Measurements from ENCODE around the gene LDAH.

Gene LDAH

DNA sequence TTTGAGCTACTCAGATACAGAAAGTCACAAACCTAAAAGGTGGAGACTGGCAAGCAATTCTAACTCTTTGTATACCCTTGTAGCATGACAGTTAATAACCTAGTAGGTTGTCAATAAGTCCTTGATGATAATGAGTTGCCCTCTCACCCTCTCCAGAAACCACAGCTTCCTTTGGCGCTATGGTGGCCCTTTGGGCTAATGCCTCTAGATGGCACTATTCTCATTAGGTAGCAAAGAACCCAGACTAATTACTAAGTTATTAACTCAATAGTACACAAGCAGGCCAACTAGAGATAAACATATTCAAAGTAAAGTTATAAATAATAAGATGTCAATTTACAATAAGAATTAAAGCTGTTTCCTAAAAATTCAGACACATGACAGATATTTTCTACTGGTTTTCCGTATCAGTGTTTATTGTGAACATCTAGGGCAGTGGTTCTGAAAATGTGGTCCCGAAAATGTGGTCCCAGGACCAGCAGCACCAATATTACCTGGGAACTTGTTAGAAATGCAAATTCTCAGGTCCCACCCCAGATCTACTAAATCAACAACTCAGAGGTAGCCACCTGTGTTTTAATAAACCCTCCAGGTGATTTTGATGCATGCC lies 41.1 kb downstream of the LDAH start:
- DNase-seq (ENCODE audit: low read depth) = no peak

- DNase-seq (ENCODE audit: low read depth) = no peak
Measured at GRCh38 chr2:20771299-20771698, 51.6 kb downstream of the LDAH start.

DNA sequence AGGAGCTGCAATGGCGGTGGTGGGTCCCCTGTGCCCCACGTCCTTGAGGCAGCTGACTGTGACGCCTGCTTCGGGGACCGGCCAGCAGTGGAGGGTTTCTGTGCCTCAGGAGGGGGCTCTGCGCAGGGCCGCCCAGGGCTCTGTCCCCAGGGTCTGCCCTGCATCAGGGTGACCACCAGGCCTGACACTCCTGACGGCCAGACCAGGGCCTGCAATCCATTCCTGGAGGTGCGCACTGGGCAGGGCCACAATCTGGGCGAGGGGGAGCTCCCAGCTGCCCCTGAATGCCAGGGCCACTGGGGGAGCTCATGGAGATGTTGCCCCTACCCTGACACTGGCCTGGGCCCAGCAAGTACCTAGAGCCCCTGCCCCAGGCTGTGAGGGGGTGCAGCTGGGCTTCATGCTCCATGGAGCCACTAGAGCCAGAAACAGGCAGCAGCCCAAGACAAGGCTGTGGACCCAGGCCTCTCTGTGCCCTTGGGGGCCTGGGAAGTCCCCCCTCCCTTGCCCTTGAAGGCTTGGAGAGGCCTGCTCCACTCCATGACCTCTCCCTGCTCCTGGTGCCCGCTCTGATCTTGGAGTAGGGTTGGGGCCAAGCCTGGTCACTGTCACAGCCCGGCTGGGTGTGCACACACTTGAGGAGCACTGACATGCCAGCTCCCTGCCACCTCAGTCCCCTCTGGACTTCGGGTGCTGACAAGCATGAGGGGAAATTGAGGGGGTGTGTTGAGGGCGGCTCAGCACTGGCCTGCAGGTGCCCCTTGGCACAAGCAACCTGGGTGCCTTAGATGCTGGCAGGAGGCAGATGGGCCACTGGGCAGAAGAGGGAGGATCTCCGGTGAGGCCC lies 55.9 kb downstream of the LDAH start:
- DNase-seq (ENCODE audit: low read depth) = no peak

DNA sequence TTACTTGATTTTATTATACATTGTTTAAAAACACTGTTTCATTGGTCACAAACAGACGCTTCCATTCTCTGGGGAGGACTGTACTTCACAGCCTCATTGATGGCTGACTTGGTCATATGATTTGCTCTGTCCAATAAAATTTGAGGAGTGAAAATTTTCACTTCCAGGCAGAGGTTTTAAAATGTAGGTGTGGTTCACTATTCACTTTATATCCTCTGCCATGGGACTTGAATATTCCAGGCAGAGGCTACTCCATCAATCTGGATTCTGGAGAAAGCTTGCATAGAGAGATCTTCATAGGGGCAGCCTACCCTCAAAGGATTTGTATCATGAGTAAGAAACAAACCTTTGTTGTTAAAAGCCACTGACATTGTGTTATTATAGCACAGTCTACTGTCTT lies 56.7 kb downstream of the LDAH start:
- no peak for DNase-seq (ENCODE audit: low read depth)

DNA sequence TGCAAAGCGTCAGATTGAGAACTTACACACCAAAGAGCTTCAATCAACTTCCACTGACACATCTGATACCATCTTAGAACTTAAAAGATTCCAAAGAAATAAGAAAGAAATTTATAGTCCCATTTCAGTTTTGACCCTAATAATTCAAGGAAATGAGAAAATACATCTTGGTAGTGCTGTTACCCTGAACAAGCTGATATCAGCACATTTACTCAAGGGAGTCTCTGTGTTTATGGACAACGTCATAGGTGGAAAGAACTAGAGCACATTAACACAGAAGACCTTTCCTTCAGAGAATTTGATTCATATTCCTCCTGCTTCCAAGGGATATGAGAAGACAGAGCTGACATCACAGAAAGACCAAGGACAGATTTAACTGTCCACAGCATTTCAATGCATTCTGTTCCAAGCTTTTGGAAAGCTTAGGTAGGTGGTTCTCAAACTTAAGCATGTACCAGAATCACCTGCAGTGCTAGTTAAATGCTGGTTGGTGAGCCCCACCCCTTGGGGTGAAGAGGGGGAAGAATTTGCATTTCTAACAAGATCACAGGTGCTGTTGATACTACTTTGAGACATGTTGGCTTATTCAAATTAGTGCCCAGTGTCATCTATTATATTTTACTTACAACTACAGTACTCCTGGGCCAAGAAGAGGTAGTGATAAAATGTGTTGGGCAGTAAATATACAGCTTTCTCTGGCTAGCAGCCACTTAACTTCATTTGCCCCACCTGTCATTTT lies 59.8 kb downstream of the LDAH start:
- DNase-seq (ENCODE audit: low read depth) = no peak

DNA sequence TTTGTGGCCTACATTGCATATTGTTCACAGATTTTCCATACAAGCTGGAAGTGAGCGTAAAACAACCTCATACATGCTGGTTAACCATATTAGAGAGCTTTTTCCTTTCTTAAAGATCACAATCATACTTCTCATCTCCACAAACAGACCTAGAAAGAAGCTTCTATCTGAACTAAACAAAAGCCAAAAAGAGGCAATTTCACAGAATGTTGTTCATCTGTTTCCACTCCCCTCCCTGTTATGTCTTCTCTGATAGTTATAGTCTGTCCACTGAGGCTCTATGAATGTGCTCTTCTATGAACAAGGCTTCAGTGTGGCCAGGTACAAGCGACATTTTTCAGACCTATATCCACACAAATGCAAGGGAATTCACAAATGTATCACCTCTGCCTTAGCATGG lies 63.4 kb downstream of the LDAH start:
- DNase-seq (ENCODE audit: low read depth) = no peak

- no peak for DNase-seq (ENCODE audit: low read depth)
Measured at GRCh38 chr2:20758997-20759396, 63.9 kb downstream of the LDAH start.

GRCh38 chr2:20757405-20758090 lies 65.4 kb downstream of the LDAH start:
- no peak for DNase-seq (ENCODE audit: low read depth)

DNA sequence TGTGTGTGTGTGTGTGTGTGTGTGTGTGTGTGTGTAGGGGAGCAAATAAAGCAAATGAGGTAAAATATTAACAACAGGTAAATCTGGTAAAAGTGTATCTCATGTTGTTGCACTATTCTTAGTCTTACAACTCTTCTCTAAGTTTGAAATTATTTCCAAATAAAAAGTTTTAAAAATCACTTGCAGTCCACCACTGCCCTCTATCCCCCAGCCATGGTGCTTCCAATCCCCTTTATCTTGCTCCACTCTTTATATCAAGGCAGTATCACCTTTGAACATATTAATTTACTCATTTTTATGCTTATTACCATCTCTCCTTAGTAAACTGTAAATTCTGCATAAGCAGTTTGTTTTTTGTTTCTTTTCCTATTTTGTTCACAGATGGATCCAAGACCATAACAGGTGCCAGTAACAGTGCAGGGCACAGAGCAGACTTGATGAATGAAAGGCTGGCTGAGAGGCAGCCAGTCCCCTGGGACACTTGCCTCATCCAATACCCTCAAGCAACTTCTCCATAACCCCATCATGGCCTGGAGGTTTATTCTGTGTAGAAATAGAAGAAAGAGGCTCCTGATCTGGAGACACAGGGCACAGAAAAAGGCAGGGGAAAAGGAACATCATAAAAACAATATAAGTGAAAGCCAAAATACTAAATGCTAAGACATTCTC lies 67.6 kb downstream of the LDAH start:
- no peak for DNase-seq (ENCODE audit: low read depth)

GRCh38 chr2:20752293-20752692 lies 70.6 kb downstream of the LDAH start:
- no peak for DNase-seq (ENCODE audit: low read depth)

DNA sequence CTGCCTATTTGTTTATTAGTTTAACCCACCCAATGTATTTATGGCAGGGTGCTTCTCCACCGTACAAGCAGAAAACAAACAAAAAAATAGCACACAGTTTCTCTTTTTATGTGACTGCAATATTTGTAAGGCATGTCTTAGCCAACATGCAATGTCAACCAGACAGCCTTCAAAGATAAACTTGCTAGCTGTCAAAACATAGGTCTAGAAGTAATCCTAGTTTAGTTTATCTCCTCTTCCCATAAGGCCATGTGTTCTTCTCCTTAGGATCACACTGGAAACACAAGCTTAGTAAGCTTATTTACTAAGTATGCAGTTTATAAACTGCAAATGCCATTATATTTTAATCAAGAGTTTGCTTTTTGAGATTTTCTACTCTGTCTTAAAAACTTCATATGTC lies 75.6 kb downstream of the LDAH start:
- DNase-seq (ENCODE audit: low read depth) = no peak

- no peak for DNase-seq (ENCODE audit: low read depth)
Measured at GRCh38 chr2:20745924-20746555, 76.9 kb downstream of the LDAH start.

DNA sequence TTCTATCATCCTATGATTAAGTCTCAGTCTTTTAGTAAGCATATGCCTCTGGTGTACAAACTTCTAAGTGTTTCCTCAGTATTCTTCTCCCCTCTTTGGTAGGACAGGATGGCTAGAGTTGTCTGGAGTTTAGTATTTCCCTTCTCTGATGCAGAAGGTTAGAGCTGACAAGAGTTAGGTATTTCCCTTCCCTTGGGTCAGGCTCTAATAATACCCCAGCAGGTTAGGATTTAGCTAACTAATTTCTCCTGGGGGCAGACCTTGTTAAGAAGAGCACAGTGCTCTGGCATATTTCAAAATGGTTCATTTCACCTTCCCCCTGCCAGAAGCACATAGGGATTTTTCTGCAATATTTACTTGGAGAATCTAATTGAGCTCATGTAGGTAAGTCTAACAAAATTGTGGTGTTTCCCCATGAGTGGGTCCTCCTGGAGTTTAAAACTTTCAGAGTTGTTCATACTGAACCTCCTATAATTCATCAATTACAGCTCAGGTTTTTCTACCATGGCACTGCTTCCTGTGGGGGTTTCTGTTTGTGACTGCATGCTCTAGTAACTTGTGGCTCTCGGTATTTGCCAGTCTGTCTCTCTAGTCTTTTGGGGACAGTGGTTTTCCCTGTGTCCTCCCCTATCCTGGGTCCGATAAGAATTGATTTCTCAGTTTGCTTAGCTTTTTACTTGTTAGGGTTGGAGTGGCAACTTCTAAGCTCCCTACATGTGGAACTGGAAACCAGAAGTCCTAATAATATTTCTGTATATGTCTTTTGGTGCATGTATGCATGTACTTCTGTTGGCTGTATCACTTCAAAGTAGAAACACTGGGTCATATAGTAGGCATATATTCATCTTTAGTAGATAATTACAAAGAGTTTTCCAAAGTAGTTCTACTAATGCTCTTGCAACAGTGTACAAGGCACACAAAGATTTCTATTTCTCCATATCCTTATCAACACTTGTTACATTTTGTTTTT lies 78.2 kb downstream of the LDAH start:
- no peak for DNase-seq (ENCODE audit: low read depth)

GRCh38 chr2:20738772-20739171 lies 84.1 kb downstream of the LDAH start:
- DNase-seq (ENCODE audit: low read depth) = no peak

DNA sequence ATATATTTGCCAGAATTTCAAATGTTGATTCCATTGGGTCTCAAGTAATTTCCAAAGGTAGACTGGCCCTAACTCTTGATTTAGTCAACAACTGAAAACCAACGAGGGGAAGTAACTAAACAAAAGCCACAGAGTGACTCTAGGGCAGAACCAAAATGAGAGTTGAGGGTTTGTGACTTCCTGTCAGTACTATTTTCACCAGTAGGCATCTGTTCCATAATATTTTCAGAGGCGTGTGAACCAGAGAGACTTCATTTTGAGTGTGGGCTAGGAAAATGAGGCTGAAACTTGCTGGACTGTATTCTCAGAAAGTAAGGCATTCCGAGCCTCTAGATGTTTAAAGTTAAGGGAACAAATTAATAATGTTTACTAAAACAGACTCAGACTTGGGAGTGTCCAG lies 85.4 kb downstream of the LDAH start:
- no peak for DNase-seq (ENCODE audit: low read depth)

DNA sequence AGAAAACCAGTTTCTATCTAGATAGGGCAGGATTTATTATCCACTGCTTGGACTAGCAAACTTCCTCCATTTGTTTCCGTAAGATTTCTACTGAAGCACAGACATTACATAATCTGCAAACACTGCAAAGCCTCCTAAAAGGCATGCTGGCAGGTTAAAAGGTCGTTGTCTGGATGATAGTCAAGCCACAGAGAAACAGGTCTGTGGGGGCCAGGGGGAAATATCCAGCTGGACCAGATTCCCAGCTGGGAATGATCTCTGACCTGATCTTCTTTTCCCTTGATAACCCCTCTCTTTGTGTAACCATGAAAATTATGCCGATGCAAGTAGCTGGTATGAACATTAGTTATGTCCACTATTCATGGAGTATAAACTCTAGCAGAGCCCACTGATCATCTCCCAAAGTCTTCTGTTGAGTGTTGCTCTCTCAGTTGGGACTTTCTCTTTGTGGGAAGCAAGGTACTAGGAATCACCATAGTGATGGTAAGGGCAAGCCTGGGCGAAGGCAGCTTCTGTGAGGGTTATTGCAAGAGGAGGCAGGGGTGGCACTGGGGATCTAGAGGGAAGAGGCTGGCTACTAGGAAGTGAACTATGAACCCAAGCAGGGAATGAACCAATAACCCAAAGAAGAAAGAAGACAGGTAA lies 94.7 kb downstream of the LDAH start:
- no peak for DNase-seq (ENCODE audit: low read depth)

GRCh38 chr2:20726913-20727312 lies 96.0 kb downstream of the LDAH start:
- DNase-seq (ENCODE audit: low read depth) = no peak

GRCh38 chr2:20725782-20726181 lies 97.1 kb downstream of the LDAH start:
- no peak for DNase-seq (ENCODE audit: low read depth)

DNA sequence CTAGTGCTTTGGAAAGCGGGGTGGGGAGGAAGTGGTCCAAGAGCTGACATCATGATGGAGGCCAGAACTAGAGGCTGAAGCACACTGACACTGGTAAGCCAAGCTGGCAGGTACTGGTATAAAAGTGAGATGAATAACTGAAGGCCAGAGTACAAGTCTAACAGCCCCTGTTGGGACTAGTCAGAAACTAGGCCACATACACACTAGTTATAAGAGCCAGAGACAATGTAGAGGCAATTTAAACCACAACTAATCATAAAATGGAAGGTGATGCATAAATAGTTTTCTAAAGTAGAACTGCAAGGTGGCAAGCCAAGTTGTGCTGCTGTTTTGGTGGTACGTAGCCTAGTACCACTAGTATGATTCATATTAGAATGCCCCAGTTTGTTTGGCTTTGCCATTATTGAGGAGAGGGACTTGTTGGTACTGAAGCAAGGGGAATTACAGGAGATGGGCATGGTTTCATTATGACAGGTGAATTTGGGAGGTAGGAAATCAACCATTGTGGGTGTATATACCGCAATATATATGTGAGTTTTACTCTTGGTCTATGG lies 98.3 kb downstream of the LDAH start:
- no peak for DNase-seq (ENCODE audit: low read depth)

Measured in stimulated activated CD8-positive, alpha-beta memory T cell treated with anti-CD3 and anti-CD28 coated beads, Interleukin-12 subunit alpha, Interleukin-12 subunit beta, amount 100 ng/mL, for 4 hours (primary cell).